ENCODE results near the gene CACNG8.
"Not testable (repeated sequence)": the region's sequence is repeated elsewhere in the genome, so short reads cannot be mapped to it uniquely, and the experiment has no call there.

Gene CACNG8

GRCh38 chr19:53994811-53995210, 32.1 kb downstream of the CACNG8 start:
- no peak for DNase-seq

- no peak for DNase-seq
Observed at GRCh38 chr19:53998223-53998622, 35.5 kb downstream of the CACNG8 start.

DNA sequence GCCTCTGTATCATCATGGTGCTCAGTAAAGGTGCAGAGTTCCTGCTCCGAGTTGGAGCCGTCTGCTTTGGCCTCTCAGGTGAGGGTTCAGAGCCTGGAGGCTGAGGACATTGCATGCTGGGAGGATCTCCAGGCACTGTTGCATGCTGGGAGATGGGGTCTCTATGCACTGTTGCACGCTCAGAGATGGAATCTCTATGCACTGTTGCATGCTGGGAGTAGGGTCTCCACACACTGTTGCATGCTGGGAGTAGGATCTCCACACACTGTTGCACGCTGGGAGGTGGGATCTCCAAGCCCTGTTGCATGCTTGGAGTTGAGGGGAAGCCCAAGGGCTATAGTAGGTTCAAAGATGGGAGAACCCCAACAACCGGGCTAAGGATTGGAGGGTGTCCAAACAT, 37.0 kb downstream of the CACNG8 start:
- no peak for DNase-seq

DNA sequence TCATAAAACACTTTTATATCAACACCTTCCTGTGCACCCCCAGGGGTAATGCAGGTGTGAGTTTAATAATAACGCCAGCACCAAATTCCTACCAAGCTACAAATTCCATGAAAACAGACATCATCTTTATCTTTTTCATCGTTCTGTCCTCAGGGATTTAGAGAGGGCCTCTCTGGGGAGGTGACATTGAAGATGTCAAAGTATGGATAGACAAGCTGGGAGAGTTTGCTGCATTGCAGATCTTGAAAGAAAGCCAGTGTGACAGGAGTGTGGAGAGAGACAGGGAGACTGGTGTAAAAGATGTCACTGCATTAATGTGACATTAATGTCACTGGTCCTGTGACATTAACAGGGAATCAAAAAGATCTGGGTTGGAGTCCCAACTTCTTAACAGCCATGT, 38.8 kb downstream of the CACNG8 start:
- DNase-seq: no peak

GRCh38 chr19:54002495-54003315, 40.0 kb downstream of the CACNG8 start:
- DNase-seq: no peak

- no peak for DNase-seq
Observed at GRCh38 chr19:54009440-54009839, 46.7 kb downstream of the CACNG8 start.

- DNase-seq: no peak
Observed at GRCh38 chr19:54010474-54010873, 47.7 kb downstream of the CACNG8 start.

GRCh38 chr19:54011507-54012211, 48.9 kb downstream of the CACNG8 start:
- no peak for DNase-seq

DNA sequence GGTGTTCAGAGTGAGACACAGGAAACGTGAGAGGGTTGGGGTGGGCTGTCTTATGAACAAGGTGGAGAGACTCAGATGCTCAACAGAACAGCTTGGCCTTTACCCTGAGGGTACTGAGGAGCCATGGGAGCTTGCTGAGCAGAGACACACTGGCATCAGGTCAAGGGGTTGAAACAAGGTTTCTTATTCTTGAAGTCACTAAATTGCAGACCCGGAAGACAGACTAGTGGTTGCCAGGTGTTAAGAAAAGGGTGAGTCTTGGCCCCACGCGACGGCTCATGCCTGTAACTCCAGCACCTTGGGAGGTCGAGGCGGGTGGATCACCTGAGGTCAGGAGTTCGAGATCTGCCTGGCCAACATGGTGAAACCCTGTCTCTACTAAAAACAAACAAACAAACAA, 51.1 kb downstream of the CACNG8 start:
- DNase-seq: no peak

- DNase-seq: no peak
Observed at GRCh38 chr19:54014920-54015560, 52.3 kb downstream of the CACNG8 start.

GRCh38 chr19:54017261-54017660, 54.5 kb downstream of the CACNG8 start:
- no peak for DNase-seq

- no peak for DNase-seq
Observed at GRCh38 chr19:54021363-54021762, 58.6 kb downstream of the CACNG8 start.

GRCh38 chr19:54021932-54022331, 59.2 kb downstream of the CACNG8 start:
- DNase-seq: no peak

GRCh38 chr19:54023191-54023590, 60.5 kb downstream of the CACNG8 start:
- DNase-seq: no peak

DNA sequence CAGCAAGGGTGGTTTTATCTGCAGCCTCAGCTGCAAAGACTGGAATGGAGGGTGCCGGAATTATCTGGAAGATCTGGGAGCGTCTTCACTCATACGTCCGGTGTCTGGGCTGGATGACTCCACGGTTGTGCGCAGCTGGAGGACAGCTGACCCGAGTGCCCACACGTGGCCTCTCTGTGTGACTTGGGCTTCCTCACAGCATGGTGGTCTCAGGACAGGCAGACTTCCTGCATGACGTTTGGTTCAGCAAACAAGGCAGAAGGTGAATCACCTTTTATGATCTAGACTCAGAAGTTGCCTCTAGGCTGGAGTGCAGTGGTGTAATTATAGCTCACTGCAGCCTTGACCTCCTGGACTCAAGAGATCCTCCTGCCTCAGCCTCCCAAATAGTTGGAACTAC, 61.9 kb downstream of the CACNG8 start:
- DNase-seq: no peak

DNA sequence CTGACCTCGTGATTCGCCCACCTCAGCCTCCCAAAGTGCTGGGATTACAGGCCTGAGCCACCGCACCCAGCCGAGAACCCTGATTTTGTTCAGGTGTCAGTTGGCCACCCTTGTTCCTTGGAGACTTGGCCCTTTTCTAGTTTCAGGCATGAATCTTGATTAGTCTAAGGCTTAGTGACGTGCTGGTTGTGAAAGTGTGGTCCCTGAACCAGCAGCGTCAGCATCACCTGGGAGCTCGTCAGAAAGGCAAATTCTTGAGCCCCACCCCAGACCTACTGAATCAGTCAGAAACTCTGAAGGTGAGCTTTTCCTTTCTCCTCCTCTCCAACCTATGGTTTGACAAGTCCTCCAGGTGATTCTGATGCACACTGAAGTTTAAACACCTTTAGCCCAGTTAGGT, 63.9 kb downstream of the CACNG8 start:
- no peak for DNase-seq

DNA sequence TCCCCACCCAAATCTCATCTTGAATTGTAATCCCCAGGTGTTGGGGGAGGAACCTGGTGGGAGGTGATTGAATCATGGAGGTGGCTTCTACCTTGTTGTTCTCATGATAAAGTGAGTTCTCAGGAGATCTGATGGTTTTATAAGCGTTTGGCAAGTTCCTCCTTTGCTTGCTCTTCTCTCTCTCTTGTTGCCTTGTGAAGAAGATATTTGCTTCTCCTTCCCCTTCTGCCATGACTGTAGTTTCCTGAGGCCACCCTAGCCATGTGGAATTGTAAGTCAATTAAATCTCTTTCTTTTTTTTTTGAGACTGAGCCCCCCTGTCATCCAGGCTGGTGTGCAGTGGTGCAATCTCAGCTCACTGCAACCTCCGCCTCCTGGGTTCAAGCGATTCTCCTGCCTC, 66.6 kb downstream of the CACNG8 start:
- no peak for DNase-seq

DNA sequence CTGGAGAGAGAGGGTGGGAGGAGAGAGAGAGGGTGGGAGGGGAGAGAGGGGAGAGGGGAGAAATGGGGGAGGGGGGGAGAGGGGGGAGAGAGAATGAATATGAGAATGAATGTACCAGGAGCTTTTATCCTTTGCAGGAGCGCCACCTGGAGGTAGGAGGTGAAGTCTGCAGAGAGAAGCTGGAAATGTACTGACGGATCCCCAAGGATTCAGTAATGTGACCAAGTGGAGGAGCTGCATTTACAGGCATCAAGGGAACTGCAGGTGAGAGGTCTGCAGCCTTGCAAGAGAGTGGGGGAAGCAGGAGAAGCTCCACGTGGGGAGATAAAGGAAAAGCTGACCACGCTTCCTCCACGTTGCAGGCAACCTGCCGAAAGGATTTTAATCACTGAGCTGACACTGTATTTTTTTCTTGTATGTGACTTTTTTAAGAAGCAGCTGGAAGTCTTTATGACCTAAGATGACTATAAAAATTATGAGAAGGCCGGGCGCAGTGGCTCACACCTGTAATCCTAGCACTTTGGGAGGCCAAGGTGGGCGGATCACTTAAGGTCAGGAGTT, 67.3 kb downstream of the CACNG8 start:
- peak; percentile 51 for DNase-seq

DNA sequence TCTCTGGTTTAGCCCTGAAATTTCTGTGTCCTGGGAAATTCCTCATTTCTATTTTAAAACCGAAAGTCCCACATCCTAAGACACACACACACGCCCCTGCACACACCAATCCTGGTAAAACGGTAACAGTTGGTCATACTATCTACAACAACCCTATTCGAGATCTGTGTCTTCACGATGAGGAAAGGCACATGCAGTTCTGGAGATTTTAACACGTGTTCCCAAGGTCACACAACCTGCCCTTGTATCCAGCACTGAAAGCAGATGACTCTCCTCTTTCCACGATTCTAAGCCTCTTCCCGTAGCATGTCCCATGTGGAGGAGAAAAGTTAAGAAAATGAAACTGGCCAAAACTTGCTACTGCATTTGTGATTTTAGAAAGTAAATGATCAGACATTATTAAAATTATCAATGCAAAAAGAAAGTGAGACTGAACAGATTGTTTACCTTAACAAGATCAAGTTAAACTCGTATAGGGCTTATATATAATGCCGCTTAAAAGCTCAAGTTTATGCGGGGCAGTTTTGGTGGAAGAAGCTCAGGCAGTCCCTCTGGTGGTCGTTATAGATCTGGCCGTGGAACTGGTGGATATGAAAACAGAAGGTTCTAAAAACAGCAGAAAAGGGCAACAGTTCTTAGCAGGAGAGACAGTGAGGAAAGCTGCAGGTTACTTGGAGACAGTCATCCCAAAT, 68.3 kb downstream of the CACNG8 start:
- DNase-seq: no peak

DNA sequence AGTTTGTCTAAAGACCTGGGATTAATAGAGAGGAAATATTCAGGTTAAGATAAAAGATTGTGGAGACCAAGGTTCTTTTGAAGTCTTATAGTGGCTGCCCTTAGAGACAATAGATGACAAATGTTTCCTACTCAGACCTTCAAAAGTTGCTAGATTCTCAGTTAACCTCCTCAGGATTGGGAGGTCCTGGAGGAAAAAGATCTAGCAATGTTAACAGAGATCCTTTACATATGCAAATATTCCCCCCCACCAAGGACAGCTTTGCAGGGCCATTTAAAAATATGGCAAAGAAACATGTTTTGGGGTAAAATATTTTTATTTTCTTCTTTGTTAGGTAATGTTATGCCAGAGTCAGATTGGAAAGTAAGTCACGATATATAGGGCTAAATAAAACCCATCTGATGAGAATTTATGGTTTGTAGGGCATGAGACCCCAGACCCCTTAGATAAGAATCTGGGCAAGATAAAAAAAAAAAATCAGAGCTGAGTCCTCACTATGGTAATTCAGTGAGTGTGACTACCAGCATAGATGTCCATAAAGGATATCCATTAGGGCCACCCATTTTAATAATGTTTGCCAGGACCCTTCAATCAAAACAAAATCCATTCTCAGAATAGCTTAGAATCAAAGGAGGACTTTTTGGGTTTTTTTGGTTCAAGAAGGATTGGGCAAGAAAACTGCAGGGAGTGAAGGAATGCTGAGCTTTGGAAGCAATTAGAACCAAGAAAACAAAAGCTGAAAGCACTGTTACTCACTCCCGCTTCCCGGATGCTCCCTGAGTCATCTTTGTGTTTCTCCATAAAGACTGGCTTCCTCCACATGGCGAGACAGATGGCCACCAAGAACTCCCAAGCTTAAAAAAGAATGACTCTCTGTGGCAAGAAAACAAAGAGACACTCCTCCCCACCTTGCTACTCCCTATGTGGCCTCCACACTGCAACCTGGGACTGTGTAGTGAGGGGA, 72.8 kb downstream of the CACNG8 start:
- DNase-seq: no peak

DNA sequence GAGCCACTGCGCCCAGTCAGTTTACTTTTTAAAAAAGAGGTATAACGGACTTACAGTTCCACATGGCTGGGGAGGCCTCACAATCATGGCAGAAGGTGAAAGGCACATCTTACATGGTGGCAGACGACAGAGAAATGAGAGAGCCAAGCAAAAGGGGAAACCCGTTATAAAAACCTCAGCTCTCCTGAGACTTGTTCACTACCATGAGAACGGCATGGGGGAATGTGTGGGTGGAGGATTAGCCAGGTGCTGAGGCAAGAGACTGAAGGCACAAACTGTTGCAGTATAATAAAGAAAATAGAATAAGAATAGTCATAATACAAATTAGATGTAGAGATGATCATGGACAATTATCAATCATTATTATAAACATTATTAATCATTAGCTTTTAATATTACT, 73.8 kb downstream of the CACNG8 start:
- DNase-seq: not testable (repeated sequence)

All from CD4-positive, alpha-beta T cell treated with Interleukin-17A for 1 hour (primary cell).